ENCODE measurements around the gene ZNF682. TPM values are rescaled to one million over a fixed set of nuclear protein-coding genes. Genes with fewer than 3 reads are reported as not detected.
"Not testable (repeated sequence)": the region's sequence is repeated elsewhere in the genome, so short reads cannot be mapped to it uniquely, and the experiment has no call there.

ZNF682 gene
- total RNA-seq, 6 experiments from 2014 or later = 2.1 to 4.7 (median 3.4) TPM

DNA sequence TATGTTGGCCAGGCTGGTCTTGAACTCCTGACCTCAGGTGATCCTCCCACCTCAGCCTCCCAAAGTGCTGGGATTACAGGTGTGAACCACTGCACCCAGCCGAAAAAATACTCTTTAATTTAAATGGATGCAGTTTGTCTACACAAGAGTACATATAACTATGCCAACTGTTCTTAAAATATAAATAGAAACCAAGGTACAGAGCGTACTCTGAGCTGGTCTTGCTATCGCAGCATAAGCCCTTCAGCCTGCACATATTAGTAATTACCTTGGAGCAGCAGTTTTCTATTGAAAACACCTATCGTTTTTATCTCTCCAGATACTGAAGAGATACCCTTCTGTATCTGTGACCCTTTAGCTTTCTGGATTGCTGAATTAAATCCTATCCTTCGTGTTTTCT is 3.4 kb downstream of the ZNF682 start:
- Mint-ChIP-seq H3K27me3 (ENCODE audit: insufficient read depth) (peaks cover 4% of the 10 kb centered on the region), H3K36me3 (ENCODE audit: low read depth) (peaks cover 37% of the 10 kb centered on the region), H3K9me3 (peaks cover 27% of the 10 kb centered on the region), H3K27ac (no peak overlapping the region), H3K4me3 (no peak overlapping the region), H3K4me1 (ENCODE audit: low read depth) (peaks cover 9% of the 10 kb centered on the region)
- TF ChIP-seq, protein P1, sequence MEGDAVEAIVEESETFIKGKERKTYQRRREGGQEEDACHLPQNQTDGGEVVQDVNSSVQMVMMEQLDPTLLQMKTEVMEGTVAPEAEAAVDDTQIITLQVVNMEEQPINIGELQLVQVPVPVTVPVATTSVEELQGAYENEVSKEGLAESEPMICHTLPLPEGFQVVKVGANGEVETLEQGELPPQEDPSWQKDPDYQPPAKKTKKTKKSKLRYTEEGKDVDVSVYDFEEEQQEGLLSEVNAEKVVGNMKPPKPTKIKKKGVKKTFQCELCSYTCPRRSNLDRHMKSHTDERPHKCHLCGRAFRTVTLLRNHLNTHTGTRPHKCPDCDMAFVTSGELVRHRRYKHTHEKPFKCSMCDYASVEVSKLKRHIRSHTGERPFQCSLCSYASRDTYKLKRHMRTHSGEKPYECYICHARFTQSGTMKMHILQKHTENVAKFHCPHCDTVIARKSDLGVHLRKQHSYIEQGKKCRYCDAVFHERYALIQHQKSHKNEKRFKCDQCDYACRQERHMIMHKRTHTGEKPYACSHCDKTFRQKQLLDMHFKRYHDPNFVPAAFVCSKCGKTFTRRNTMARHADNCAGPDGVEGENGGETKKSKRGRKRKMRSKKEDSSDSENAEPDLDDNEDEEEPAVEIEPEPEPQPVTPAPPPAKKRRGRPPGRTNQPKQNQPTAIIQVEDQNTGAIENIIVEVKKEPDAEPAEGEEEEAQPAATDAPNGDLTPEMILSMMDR (IDR thresholded peaks at IDR 0.05) = no peak
- no peak for DNase-seq

DNA sequence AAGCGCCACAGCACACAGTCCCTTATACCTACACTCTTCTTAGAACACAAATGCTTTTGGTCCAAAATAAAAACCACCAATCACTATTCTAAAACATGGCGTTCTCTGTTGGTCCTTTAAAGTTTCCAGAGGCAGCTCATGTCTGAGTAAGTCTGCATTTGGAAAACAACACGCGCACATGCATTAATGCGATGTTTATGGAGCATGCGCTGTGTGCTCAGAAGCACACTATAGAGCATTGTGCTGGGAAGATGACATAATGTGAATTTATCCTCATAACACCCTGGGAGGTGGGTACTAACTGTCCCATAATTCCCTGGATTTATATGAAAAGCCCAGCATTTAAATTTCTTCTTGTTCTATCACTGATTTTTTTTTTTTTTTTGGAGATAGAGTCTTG is 10.7 kb downstream of the ZNF682 start:
- H3K9me3 Mint-ChIP-seq = peaks cover 33% of the 10 kb centered on the region
- no peak overlapping the region for H3K4me3 Mint-ChIP-seq
- no peak overlapping the region for H3K27ac Mint-ChIP-seq
- H3K4me1 Mint-ChIP-seq (ENCODE audit: low read depth) = no peaks in the 10 kb centered on the region
- peaks cover 76% of the 10 kb centered on the region for H3K36me3 Mint-ChIP-seq (ENCODE audit: low read depth)
- H3K27me3 Mint-ChIP-seq (ENCODE audit: insufficient read depth) = no peaks in the 10 kb centered on the region; the same call in 1 of the 2 replicates
- TF ChIP-seq, protein P1 (IDR thresholded peaks at IDR 0.05) = no peak
- no peak for DNase-seq

DNA sequence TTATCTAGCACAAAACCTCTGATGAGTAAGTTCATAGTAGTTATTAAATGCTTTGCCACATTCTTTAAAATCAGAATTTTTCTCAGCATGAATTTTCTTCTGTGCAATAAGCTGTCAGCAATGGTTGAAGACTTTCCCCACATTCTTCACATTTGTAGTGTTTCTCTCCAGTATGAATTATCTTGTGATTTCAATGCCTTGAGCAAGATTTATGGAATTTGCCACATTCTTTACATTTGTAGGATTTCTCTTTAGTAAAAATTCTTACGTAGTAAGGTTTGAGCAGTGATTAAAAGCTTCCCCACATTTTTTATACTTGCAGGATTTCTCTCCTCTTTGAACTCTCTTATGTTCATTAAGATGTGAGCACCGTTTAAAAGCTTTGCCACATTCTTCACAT is 33.6 kb downstream of the ZNF682 start:
- peaks cover 62% of the 10 kb centered on the region for H3K36me3 Mint-ChIP-seq (ENCODE audit: low read depth)
- TF ChIP-seq, protein P1 (IDR thresholded peaks at IDR 0.05) = no peak
- DNase-seq = no peak
- H3K4me1 Mint-ChIP-seq (ENCODE audit: low read depth) = no peaks in the 10 kb centered on the region
- no peak overlapping the region for H3K4me3 Mint-ChIP-seq
- H3K27me3 Mint-ChIP-seq (ENCODE audit: insufficient read depth) = no peaks in the 10 kb centered on the region
- no peak overlapping the region for H3K27ac Mint-ChIP-seq
- peaks cover 79% of the 10 kb centered on the region for H3K9me3 Mint-ChIP-seq

DNA sequence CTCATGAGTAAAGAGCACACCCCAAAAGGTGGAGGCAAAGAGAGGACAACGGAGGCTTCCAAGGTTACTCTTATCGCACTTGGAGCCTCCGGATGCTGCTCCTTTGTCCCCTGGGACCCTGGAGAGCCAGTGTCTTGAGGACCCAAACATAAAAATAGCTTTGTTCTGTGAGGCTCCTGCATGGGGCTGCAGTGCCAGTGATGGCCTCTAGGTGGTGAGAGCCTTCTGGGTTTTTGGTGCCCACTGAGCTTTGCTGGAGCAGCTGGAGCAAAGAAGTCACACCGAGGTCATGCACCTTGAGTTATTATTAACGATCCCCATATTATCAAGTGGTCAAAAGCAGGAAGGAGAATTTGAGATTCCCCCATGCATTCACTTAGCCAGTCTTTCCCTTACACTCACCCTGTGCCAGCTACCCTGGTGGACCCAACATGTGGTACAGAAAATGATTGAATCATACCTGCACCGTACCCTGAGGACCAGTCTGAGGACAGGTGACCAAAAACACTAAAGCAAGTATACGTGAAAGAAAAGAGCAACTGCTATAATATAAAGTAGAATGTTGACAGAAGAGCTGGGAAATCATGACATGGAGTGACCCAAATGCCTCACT is 41.5 kb downstream of the ZNF682 start:
- TF ChIP-seq, protein P1 (IDR thresholded peaks at IDR 0.05) = peak; percentile 70
- Mint-ChIP-seq H3K27ac (no peak overlapping the region), H3K36me3 (ENCODE audit: low read depth) (peaks cover 12% of the 10 kb centered on the region), H3K4me3 (no peak overlapping the region), H3K27me3 (ENCODE audit: insufficient read depth) (no peaks in the 10 kb centered on the region), H3K9me3 (peaks cover 80% of the 10 kb centered on the region), H3K4me1 (ENCODE audit: low read depth) (no peaks in the 10 kb centered on the region)
- DNase-seq = no peak

DNA sequence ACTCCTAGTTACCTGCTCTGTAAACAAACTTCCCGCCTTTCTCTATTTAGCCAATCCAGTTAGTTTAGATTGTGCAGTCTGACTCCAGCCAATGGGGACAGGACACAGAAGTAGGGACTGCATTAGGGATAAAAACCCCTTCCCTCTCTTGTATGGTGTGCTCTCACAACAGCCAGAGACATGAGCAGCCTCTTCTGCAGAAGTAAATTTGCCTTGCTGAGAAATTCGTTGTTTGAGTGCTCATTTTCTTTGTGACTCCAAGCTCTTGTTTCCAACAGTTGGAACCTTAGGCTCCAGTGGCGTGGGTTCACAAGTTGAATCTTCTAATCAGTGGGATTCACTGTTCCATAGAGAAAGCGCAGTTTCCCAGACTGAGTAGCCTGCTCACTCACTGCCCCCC is 72.4 kb downstream of the ZNF682 start:
- Mint-ChIP-seq H3K36me3 (ENCODE audit: low read depth) (peaks cover 15% of the 10 kb centered on the region), H3K9me3 (peaks cover 77% of the 10 kb centered on the region), H3K4me3 (no peak overlapping the region), H3K27ac (no peak overlapping the region), H3K4me1 (ENCODE audit: low read depth) (no peaks in the 10 kb centered on the region), H3K27me3 (ENCODE audit: insufficient read depth) (no peaks in the 10 kb centered on the region)
- TF ChIP-seq, protein P1 (IDR thresholded peaks at IDR 0.05) = no peak
- DNase-seq = no peak

DNA sequence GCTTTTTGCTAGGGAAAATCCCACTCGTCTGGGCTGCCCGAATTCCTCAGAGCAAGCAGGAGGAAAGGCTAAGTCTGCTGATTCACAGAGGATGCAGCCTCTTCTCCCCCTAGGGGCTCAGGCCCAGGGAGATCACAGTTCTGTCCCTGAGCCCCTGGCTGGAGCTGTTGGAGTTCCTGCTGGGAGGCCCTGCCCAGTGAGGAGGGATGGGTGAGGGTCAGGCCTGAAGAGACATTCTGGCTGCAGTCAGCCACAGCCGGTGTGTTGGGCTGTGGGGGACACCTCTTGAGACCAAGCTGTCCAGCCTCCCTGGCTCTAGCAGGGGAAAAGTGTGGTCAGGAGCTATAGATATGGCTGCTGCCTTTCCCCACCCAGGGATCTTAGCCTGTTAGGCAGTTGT is 73.2 kb downstream of the ZNF682 start:
- H3K27ac Mint-ChIP-seq; H3K4me1 Mint-ChIP-seq (ENCODE audit: low read depth); H3K27me3 Mint-ChIP-seq (ENCODE audit: insufficient read depth); DNase-seq; H3K4me3 Mint-ChIP-seq: not testable (repeated sequence)
- H3K9me3 Mint-ChIP-seq = peaks cover 69% of the 10 kb centered on the region
- H3K36me3 Mint-ChIP-seq (ENCODE audit: low read depth) = peaks cover 15% of the 10 kb centered on the region
